GM19351 (cell line): ENCODE results near the gene CDKN2B-AS1.
"Not testable (repeated sequence)": the region's sequence is repeated elsewhere in the genome, so short reads cannot be mapped to it uniquely, and the experiment has no call there.

ENCODE experiments used
- ATAC-seq: cut with Tn5 transposase; IDR thresholded peaks from one replicate; pipeline ENCODE4 v1.9.1; 2021; ENCODE audit warnings: mild to moderate bottlenecking, moderate library complexity; ENCODE audit not compliant: unreplicated experiment

CDKN2B-AS1 gene

DNA sequence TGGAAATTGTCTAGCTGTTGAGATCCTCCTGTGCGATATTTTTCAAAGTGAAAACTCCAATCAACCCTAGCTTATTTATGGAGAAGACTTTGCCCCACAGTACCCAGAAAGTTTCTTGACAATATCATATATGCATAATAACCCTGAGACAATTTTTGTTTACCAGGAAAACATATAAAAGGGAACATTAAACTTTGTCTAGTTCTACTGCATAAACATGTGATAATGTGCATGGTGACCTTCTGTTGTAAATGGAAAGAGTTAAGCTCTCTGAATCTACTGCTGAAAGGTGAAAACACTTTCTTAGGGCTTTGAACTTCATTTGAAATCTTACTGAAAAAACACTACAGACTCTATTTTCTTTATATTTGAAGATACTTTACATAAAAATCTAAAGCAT lies 46.8 kb downstream of the CDKN2B-AS1 start:
- no peak for ATAC-seq

DNA sequence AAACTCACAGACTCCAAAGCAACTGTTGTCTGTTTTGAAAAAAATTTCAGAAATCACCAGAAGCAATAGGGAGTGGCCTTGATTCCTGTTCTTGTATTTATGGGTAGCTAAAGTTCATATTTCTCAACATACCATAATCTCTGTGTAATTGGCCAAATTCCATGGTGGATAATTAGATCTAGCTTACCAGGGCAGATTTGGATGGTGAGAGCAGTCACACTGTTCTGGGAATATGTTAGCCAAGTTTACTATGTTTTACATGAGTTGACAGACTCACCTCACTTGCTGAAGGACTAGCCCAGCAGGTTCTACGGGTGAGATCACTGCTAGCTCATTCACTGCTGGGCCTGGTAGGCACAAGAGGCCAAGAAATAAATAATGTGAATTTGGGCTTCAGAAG lies 47.2 kb downstream of the CDKN2B-AS1 start:
- ATAC-seq = no peak

DNA sequence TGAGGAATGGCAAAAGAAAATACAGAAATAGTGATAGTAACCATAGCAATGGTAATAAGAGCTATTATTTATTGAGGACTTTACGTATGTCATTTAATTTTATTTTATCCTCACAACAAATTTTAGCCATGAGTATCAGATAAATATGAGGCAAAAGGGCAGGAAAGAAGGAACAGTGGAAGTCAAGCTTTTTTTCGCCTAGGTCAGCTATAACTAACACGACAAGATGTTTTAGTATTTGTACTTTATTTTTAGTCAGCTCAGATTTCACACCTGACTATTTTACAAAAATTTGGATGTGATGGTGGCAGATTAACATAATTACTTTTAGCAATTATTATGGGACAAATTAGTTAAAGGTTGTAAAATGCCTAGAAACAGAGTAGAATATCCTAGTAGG lies 49.3 kb downstream of the CDKN2B-AS1 start:
- ATAC-seq = no peak

DNA sequence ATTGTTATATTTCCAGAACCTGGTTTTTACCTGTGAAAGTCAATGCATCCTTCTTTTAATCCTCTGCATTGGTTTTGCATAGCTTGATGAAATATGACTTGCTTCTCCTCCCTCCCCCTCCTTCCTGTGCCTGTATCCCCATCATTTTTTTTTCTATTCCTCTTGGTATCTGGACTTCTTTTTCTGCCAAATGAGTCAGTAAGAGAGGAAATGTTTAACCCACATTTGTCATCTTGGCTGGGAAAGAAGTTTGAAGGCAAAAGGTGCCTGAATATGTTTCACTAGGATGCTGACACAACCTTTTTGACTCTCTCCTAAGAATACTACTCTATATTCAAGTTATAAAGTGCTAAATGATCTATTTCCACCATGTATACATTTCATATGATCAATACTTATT lies 50.0 kb downstream of the CDKN2B-AS1 start:
- ATAC-seq = no peak

DNA sequence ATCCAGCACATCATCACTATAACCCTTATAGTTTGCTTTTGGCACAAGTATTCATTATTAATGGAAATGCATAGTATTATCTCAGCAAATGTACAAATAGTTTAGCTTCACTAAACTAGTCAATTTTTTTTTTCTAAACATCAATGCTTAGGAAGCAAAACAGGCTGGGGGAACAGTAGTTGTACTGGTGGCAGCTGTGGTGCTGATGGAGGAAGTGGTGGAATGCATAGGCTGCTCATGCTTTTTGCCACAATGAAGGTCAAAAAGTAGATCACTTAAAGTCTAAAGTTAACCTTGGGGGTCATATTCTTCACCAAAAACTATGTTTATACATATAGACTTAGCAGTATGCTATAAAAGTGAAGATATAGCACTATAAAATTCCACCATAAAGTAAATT lies 50.8 kb downstream of the CDKN2B-AS1 start:
- ATAC-seq = no peak

DNA sequence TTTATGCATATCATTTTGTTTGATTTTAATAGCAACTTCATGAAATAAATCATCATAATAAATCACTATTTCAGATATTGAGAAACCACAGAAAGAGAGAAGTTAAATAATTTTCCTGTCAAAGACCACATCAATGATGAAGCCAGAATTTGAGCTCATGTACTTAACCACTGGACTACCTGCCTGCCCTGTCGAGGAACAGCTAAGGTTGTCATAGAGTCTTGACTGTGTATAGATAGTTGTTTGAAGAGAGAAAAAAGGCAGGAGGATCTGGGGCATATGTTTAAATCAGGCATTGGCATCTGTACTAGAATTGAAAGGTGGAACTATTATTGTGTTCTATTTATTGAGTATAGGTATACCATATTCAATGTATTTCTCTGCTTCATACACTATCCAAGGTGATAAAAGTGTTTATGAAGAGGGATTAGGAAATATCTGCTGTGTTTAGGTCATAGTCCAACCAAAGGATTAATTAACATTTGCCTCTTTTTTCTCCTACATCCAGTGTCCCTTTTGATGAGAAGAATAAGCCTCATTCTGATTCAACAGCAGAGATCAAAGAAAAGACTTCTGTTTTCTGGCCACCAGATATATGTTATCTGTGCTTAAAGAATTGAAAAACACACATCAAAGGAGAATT lies 51.8 kb downstream of the CDKN2B-AS1 start:
- ATAC-seq = no peak

DNA sequence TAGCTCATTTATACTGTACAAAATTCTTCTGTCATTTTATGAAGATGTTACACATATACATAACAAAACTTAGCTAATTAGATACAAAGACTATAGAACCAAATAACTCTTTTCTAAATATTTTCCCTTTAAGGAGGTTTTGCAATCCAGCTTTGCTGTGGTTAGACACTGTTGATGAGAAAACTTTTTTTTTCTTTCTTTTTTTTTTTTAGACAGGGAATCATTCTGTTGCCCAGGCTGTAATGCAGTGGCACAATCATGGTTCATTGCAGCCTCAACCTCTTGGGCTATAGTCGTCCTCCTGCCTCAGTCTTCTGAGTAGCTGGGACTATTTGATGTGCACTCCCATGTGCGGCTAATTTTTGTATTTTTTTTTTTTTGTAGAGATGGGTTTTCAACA lies 53.0 kb downstream of the CDKN2B-AS1 start:
- no peak for ATAC-seq

DNA sequence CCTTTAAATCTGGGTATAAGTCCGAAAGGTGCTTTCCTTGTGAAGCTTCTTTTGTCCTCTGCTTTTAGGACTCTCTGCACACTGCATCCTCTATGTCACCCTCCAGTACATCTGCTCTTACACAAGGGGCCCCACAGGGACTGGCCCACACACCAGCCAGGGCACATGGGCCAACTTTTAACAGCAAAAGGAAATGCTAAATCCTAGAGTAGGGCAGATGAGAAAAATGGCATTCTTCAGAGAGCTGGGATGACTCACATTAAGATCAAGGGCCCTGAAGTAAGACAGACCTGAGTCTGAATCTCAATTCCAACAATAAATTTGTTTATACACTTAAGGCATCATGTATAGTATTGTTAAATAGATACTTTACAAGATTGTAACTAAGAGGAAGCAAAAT lies 54.8 kb downstream of the CDKN2B-AS1 start:
- no peak for ATAC-seq

DNA sequence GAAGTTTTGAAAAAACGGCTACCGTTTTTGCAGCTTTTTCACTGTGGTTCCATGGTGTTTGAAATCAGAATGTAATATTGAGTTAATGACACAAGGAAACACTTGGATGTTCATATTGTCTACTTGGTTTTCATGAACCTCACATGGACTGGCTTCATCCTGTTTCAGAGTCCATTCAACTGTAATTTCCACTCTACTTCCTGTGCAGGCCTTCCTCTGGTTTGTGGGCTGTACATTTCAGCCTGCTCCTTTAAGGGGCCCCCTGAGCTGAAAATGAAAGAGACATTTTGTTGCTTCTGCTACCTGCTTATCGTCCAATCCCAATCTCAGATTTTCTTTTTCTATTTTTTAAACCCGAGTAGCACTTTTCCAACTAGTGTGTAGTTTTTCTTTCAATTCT lies 56.3 kb downstream of the CDKN2B-AS1 start:
- ATAC-seq = peak; percentile 50

DNA sequence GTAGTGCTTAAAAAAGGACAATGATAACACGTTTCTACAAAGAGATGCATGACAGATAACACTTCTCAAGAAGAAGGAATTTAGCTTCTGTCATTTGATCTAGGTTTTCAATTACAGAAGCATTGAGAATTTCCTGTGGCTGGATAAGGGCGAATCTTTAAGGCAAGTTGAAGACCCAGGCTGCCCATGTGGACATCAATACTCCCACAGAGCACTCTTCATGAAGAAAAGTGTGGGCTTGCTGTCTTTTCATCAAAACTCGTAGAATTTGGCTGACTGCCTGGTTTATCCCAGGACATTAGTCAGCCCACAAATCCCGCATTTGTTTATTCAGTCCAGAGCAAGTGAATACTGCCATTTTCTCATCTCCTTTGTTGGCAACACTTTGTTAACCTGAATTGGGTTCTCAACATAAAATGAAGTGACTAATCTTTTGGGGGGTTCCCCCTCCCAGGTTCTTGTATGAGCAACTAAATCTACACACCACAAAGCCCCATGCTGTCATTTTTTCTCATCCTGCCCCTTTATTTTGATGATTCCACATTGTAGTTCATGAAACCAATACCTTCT lies 57.9 kb downstream of the CDKN2B-AS1 start:
- ATAC-seq = peak; percentile 56

DNA sequence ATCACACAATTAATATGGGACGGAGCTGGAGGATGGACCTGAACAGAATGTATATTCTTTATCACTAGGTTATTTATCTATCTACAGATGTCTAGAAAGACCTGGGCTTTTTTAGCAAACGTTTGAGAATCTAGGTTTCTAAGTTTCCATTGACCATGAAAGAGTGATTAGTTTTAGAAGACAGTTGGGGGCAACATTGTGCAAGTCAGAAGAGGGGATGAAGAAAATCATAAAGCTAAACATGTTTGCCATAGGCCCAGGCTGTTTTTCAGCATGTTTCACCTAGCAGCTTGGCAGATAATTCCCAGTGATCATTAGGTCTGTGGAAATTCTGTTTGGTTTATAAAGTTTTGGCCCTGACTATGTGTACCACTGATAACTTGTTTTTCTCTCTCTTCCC lies 58.6 kb downstream of the CDKN2B-AS1 start:
- no peak for ATAC-seq

DNA sequence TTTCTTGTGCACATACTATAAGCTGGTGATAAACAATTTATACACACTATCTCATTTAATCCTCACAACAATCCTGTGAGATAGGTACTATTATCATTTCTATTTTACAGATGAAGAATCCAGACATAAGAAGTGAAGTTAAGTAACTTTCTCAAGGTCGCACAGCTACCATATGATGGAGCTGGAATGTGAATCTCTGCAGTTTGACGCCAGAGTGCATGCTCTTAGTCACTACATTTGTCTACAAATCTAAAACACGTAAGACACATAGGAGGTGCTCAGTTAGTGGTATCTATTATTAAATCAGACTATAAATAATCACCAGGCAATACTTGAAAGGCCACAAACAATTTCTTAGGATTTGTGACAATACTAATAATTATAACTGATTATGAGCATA lies 59.5 kb downstream of the CDKN2B-AS1 start:
- ATAC-seq = no peak

DNA sequence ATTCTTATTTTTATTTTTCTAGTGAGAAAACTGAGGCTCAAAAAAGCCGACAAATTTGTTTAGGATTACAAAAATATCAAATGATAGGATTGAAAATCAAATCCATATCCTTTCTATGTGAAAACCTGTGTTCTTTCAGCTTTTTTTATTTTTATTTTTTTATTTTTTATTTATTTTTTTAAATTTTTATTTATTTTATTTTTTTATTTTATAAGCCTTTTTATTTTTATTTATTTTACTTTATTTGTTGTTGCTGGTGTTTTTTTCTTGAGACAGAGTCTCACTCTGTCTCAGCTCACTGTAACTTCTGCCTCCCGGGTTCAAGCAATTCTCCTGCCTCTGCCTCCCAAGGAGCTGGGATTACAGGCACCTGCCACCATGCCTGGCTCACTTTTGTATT lies 59.9 kb downstream of the CDKN2B-AS1 start:
- ATAC-seq = no peak

DNA sequence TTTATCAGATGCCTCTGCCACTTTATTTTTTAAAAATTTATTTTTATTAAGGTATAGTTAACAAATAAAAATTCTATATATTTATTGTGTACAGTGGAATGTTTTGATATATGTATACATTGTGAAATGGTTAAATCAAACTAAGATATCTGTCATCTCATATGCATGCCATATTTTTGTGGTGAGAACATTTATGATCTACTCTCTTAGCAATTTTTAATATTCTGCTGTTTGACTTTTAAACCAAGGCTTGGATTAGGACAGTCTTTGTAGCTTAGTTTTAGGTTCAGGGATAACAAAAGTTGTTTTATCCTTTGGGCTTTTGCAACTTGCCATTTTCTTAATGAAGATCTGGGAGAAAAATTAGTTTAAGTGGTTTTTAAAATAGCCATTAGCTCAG lies 60.5 kb downstream of the CDKN2B-AS1 start:
- no peak for ATAC-seq

DNA sequence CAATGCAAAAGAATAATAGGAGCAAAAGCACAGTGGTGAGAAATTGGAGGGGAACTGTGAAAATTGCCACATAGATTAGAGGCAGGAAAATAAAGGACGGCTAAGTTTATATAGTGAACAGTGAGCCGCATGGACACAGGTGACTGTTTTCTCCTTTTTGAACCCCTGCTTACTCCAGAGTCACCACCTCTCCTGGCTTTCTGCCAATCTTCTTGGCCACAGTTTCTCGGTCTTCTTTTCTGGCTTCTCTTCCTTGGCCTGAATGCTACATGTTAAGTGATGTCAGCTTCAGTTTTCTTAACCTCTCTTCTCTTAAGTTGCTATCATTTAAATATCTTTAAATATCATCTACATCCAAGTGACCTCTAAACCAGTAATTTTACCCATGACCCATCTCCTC lies 61.8 kb downstream of the CDKN2B-AS1 start:
- ATAC-seq = no peak

DNA sequence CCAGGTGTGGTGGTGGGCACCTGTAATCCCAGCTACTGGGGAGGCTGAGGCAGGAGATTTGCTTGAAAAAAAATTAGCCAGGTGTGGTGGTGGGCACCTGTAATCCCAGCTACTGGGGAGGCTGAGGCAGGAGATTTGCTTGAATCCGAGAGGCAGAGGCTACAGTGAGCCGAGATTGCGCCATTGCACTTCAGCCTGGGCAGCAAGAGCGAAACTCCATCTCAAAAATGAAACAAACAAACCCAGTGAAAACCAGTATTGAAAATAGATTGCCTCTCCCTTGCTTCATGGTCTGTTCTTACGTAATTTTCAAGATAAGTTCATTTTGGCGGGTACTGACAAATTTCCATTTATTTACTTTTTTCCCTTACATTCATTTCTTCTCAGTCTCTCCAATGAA lies 63.4 kb downstream of the CDKN2B-AS1 start:
- not testable (repeated sequence) for ATAC-seq

DNA sequence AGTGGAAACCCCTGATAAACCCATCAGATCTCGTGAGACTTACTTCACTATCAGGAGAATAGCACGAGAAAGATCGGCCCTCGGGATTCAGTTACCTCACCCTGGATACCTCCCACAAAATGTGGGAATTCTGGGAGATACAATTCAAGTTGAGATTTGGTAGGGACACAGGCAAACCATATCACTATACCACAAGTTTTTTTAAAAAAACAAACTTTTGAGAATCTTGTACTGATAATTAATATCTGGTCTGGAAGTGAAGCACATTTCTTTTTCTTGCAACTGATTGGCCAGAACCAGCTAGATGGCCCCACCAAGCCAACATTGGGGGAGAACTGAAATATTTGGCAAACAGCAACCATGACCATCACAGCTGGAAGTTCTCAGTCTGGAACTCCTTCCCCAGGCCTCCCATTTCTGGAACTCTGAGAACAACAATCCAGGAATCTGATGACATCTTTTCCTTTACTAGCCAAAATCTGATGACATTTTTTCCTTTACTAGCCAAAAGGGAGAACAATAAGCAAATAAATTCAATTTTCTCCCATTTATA lies 66.3 kb downstream of the CDKN2B-AS1 start:
- ATAC-seq = no peak

DNA sequence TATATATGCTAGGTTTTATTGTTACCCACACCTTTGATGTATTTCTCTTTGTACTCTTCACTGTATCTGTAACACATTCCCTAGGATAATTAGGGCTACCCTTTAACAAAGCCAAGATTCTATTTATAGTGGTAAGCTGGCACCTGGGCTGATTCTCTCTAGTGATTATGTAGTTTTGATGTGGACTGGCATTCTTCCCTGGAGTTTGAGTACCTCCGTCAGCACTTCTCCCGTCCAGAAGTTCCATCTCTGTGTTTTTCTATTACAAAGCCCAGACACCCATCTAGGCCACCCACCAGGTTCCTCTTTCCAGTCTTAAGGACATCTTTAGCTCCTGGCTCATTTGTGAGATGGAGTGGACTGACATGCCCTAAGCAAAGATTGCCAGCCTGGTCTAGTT lies 70.4 kb downstream of the CDKN2B-AS1 start:
- ATAC-seq = no peak

DNA sequence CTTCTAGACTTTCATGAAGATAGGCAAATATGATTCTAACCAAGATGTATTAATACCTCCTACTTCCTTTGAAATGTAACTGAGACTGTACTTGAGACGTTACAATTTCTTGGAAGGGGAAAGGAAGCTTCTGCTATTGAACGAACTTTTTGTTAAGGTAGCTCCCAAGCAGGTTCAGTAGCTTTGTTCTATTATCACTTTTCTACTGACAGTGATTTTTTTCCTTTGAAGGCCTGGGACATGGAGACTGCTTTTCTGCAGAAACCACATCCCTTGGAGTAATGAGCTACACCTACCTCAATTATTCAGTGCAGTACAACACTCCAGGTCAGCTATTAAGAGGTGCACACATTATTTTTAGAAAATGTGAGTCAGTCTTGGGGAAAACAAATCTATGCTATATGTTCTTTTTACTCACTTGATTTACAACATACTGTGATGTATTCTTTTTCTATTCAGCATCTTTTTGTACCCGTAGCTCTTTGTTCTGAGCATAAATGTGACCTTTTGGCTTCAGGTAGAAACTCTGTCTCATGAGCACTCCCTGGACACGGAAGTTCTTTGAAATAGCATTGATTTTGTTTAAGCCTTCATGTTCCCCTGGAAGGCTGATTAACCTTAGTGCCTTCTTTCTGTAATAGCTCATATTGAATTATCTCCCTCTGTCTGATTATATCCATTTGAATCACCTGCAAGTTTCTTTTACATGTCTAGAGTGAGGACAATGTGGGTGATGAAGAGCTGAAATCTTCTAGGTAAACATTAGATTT lies 71.0 kb downstream of the CDKN2B-AS1 start:
- ATAC-seq = no peak

DNA sequence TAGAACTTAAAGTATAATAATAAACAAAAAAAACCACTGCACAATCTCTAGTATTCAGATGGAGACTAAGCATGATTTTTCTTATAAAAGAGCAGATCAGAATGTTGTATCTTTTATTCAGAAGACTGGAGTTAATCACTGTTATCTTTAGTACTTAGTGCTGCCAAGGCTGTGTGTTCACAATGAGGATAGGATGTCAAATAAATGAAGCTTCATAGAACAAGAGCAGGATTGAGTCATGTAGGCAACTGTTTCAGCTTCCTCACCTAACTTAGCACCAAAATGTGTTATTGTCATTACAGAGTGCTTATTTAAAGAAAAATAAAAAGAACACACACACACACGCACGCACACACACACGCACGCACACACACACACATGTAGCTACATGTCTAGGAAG lies 72.6 kb downstream of the CDKN2B-AS1 start:
- ATAC-seq = no peak

DNA sequence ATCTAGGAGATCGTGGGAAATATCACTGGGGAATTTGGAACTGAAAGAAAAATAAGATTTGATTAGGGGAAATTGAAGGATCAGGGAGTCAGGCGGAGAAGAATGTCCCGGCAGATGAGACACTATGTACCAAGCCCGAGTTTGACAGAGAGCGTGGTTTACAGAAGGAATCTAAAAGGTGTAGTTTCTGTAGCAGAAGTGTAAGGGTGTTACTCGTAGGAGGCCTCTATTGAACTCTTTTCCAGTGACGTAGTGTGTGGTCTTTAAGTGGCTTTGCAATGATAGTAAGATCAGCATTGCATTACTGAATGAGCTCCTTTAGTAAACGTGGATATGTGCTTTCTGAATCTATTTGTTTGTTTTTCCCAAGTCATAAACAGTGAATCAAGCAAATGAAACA lies 73.8 kb downstream of the CDKN2B-AS1 start:
- no peak for ATAC-seq

DNA sequence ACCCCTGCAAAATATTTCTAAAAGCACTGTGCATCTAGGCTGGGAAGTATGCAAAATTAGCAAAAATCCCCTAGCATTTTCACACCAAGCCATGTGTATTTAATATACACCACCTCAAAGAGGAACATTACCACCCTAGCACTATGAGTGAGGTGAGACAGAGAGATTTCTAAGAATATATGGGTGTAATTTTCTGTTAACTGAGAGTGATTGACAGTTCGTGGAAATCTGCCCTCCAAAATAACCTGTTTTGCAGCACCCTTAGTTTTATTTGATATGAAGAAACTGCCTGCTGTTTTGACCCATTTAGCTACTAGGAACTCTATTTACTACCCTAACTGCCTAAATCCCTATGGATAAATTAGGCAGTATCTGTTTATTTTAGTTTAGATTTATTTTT lies 78.8 kb downstream of the CDKN2B-AS1 start:
- ATAC-seq = no peak
